HG03354 (cell line): ENCODE data around the gene ENDOV.

ENCODE experiments used
- ATAC-seq: cut with Tn5 transposase; IDR thresholded peaks from one replicate; pipeline ENCODE4 v1.9.1; 2021; ENCODE audit warnings: mild to moderate bottlenecking; ENCODE audit not compliant: unreplicated experiment, poor library complexity, severe bottlenecking

ENDOV gene

DNA sequence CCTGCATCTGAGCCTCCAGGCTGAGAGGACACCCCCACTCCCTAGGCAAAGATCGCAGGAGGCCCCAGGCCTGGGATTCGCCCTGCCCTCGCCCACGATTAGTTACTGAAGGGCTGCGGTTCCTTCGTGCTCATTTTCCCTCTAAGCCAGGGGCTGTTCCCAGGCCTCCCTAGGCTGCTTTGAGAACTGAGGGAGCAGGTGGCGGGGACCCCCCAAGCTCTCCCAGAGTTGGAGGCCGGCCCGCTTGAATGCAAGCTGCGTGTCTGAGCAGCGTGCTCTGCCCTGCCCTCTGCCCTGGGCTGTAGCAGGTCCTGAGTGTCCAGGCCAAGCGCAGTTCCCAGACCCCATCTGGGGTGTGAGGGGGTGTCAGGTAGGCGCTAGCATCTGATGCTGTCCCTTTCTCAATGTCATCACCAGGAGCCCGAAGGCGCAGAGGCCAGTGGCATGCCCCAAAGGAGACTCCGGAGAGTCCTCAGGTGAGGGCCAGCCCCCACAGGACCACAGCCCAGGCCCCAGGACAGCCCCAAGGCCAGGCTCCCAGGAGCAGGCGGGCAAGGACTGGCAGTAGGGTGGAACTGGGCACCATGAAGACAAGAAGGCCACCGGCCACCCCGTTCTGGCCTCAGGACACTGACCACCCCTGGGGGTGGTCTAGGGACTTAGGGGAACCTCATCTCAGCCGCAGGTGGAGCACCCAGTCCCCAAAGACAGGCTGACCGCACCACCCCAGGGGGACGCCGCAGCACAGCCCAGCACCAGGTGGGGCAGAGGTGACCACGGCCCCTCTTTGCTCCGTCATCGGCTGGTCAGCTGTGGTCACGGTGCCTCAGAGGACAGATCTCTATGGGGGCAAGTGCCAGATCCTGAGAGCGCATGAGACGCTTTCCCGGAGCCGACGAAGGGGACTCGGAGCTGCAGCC, 14.6 kb downstream of the ENDOV start:
- ATAC-seq = no peak

DNA sequence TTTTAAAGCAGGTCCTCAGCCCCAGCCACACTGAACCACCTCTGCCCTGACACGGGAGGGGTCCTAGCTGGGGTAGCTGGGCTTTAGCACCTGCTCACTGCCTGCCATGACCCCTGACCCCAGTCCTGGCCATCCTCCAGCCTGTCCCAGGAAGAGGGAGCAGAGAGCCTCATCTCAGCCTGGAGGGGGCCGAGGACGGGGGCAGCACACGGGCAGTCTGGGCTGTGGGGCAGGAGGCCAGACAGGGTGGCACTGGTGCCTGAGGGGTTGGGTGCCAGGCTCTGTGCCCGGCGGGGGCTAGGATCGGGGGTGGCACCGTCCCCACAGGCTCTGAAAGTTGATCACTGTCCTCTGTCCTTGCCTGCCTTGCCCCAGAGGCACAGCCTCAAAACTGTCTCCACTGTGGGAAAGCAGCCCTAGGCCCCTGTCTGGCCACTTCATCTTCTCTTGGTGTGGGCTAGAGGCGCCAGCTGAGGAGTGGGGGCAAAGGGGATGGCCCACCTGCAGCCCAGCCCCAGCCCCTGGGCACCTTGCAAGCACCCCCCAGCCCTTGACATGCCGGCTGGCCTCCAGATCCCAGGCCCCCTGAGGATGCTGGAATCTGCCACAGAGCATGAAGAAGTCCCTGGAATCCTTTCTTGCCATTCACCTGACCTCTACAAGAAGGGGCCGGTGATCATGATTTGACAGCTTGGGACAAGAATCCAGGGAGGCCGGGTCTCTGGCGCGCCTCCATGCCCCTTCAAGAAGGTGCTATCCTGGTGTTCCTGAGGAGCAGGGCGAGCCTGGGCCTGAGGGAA, 15.7 kb downstream of the ENDOV start:
- no peak for ATAC-seq

DNA sequence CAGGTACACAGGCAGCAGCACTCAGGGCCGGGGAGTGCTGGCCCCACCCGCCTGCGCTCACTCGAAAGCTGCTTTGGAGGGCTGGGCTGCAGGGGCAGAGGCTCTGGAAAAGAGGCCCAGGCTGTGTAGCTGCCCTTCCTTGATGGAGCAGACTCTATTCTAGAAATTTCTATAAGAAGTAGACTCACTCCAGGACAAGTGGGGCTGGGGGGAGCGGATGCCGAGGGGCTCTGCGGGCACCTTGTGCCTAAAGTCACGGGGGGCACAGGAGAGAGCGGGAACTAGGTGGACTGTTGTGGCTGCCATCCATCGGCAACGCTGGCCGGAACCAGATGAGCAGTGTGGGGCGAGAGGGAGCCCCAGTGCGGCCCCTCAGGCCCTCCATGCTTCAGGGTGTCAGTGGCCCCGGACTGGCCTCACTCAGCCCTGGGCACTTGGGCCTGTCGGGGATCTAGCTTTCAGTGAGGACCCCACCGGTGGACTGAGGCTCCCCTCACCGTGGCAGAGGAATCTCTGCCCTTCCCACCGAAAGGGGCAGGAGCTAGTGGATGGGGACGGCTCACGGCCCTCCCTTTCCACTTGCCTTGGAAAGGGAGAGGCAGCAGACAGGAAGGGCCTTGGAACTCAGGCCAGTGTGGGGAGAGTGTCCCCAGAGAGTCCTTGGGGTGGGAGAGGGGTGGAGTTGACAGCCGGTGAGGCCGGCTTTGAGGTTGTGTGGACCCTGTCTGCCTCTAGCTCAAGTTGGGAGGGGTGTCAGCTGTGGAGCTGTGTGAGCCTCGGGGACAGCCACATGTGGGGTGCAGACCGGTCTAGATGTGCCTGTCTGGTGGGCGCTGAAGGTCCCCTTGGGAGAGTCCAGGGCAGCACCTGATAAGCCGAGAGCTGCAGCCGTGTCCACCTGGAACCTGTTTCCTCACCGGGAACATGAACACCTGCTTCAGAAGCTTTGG, 16.6 kb downstream of the ENDOV start:
- no peak for ATAC-seq

DNA sequence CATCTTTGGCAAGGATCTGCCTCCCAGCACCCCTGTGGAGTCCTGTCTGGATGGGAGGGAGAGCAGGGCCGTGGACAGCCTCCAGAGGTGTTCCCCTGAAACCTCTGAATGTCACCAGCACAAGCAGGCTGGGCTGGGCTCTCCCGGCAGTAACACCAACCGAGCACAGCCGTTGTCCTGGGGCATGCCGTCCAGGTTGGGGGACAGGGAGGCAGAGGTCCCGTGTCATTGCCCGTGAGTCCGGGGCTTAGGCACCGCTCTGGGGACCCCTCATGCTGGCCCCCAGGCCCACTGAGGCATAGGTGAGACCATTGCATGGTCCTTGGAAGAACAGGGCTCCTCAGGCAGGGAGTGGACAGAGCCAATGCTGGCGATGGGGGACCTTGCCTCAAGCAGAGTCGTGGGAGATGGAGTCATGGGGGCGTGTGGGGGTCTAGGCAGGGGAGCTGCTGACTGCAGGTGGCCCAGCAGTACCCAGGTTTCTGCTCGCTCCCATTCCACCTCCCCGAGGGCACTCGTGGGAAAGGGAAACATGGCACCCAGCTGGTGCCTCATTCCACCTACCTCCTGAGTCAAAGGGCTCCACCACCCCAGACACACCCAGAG, 17.5 kb downstream of the ENDOV start:
- no peak for ATAC-seq

DNA sequence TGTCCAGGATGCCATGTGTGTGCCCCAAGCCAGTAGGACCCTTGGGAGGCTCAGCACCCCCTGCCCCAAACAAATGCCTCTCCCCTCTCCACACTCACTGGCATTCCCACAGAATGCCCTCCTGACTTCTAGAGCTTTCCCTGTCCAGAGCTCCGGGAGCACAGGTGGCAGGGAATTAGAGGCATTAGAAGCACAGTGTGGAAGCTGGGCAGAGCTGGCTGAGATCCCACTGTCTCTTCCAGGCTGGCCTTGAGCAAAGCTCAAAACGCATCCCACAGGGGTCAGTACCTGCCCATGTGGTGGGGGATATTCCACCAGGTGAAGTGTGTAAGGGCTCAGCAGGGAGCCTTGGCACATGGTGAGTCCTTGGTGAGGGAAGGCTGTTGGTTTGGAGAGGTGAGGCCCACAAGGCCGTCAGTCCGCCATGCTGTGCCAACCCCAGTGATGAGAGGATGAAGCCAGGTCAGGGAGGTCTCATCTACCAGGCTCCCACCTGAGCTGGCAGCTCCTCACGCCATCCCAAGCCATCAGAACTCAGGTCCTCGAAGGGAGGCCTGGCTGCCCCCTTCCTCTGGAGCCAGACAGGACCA, 18.1 kb downstream of the ENDOV start:
- no peak for ATAC-seq

DNA sequence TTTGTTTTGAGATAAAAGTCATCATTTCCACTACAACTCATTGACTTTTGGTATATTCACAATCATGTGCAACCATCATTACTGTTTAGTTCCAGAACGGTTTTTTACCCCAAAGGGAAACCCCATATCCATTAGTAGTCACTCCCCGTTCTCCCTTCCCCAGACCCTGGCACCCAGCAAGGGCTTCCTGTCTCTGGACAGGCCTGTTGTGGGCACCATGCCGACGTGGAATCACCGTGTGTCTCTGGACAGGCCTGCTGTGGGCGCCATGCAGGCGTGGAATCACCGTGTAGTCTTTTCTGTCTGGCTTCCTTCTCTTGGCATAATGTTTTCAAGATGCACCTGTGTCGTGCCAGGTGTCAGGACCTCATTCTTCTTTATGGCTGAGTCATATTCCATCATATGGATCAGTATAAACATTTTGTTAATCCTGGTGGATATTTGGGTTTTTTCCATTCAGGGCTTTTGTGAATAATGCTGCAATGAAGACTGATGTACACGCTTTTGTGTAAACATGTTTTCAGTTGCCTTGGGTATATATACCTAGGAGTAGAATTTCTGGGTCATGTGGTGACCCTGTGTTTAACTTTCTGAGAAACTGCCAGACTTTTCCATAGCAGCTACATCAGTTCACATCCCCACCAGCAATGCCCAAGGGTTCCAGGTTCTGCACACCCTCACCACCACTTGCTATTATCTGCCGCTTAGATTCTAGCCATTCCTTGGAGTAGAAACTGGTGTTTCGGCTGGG, 19.1 kb downstream of the ENDOV start:
- ATAC-seq = no peak

DNA sequence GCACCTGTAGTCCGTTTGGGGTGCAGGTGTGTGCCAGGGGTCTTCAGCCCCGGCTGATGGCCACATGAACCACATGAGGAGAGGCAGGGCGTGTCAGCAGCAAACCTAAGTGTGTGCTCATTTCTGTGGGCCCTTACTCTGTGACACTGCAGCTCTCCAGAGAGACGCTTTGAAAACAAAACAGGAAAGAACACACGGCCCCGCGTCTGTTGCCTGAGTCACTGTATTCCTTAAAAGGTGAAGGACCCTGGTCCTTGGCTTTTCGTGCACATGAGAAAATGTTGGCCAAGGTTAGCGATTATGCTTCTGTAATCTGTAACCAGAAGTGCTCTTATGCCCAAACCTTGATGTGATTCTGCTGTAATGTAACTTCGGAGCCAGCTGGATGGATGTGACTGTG, 22.6 kb downstream of the ENDOV start:
- no peak for ATAC-seq

DNA sequence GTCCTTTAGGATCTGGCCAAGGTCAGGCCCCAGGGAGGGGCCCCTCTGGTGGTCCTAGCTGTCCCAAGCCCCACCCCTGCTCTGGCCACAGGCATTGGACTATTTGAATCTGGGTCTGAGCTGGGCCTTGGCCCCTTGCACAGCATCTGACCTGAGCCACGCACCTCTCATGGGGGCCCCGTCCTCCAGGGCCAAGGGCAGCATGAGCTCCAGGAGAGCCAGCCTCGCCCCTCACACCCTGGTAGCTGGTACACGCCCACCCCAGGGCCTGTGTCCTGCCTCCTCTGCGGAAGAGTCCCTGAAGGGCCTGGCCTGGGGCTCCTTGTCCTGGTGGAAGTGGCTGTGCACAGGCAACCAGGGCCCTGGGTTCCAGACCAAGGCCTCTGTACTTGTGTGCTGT, 23.8 kb downstream of the ENDOV start:
- ATAC-seq = no peak

DNA sequence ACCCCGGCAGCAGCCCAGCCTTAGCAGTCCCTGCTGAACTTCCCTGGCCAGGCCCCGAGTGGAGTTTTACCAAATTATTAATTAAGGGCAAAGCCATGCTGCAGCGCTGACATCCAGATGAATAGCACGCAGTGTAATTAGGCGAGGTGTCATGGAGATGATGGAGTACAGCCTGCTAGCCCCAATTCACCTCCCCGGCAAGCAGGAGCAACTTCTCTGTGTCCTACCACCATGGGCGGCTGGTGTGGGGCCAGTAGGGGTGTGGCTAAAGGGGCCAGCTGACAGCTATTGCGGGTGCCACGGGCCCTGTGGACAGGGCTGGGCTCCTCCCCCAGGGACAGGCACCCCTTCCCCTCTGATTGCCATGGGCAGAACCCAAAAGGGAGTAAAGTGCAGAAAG, 24.5 kb downstream of the ENDOV start:
- no peak for ATAC-seq

DNA sequence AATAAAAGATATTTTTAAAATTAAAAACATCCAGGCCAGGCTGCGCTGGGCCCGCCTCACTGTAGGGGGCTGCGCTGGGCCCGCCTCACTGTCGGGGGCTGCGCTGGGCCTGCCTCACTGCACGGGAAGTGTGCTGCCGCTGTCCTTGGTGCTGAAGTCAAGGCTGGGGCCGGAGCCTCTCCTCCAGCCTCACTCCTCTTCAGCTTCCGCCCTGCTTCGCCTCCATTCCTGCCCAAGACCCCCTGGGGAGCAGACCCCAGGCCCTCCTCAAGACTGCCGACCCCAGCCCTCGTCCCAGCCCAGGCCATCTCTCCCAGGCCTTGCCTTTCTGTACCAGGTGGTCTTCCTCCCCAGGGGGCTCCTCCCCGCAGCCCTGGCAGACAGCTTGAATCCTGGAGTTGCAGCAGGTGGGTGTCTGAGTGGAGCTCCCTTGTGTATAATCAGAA, 26.2 kb downstream of the ENDOV start:
- no peak for ATAC-seq

DNA sequence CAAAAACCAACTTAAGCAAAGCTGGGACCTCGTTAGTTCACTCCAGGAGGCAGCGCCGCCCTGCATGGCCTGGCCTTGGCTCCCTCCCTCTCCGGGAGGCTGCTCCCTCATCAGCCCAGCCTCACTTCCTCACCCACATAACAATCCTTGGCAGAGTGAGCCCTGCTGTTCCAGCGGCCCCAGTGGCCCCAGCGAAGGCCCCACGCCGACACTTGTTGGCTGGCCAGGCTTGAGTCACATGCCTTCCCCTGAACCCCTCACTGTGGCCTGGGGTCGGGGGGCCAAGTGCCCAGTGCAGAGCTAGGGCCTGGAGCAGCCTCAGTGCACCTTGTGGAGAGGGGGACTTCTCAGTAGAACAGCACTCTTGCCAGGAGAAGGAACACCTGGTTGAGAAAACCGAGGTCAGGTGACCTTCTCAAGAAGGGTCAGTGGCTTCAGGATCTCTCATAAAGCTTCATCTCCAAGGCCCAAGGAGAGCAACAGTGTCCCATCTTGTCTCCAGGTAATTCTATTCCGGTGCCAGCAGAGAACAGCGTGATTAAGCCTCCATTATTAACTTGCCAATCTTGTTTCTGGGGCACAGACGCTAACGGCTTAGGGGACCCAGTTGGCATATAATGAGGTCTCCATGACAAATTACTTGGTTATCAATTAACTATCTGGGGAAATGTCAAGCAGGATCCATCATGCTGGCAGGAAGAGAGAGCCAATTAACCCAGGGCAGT, 26.8 kb downstream of the ENDOV start:
- no peak for ATAC-seq

DNA sequence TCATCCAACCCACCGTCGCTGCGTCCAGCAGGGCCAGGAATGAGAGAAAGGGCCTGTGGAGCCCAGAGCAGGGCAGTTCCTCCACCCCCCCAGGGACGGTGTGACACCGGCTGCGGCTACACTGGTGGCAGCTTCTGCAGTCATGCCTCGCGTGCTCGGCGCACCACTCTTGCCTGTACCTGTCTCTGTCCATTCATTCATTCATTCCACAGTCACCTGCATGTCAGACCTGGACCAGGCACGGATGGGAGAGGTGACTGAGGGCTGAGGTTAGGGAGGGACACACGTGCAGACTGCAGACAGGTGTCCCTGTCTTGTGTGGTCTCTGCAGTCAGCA, 27.3 kb downstream of the ENDOV start:
- no peak for ATAC-seq

DNA sequence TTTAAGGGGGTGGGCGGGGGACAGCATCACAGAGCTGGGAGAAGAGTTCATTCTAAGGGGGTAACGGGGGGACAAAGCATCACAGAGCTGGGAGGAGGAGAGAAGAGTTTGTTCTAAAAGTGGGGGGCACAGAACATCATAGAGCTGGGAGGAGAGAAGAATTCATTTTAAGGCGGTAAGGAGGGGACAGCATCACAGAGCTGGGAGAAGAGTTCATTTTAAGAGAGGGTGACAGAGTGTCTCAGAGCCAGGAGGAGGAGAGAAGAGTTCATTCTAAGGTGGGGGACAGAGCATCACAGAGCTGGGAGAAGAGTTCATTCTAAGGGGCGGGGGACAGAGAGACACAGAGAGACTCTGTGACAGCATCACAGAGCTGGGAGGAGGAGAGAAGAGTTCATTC, 27.8 kb downstream of the ENDOV start:
- no peak for ATAC-seq

DNA sequence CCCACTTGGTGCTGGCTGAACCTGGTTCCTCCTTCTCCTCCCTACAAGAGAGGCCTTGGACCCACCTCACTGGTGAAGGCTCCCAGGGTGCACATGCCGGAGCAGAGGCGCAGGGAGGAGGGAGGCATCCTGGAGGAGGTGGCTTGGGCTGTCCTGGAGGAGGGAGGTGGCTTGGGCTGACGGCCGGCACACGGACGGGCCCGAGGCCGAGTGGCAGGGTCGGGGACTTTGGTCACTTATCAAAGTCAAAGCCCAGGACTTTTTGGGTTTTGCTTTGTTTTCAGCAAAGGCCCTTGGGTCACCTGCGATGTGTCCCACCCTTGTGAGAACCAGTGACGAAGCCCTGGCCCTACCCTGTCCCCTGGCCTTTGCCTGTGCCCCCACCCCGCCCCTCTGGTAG, 28.5 kb downstream of the ENDOV start:
- no peak for ATAC-seq

DNA sequence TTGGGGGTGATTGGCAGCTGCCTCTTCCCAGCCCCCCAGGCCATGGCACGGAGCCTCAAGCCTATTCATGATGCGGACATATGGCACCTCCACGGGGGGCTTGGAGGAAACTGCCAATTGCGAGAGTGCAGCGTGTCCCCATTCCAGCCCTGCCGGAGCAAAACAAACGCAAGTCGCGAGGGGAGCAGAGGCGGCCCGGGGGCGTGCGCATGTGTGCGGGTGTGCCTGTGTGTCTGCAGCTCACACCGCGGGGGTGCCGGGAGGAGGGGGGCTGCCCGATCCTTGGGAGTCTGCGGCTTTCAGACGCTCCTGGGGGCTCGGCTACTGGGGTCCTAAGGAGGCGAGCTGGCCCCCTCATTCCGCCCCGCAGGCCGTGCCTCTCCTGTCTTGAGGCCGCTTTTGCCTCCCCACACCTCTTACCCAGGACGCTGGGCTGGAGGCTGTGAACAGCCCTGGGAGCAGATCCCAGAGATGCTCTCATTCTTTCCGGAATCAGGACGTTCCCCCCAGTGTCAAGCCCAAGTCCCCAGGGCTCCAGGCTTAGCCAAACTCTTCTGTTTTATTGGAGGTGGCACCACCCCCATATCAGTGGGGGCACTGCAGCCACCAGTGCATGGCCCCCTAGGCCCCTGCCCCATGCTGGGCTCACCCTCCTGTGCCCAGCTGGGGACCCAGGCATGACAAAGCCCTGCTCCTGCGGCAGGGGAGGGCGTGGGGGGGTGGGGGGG, 29.1 kb downstream of the ENDOV start:
- ATAC-seq = no peak

DNA sequence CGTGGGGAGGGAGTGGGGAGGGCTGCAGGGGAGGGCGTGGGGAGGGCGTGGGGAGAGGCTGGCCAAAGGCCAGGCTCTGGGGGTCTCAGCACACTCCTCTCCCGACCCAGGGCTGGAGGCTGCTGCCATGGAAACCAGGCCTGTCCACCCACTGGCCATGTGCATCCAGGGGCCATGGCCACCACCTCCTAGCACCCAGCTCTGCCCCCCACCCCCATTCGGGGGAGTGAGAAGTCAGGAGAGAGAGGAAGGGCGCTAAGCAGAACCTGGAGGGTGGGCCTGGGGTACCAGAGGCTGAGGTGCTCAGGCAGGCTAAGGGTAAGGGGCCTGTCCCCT, 29.6 kb downstream of the ENDOV start:
- ATAC-seq = no peak

DNA sequence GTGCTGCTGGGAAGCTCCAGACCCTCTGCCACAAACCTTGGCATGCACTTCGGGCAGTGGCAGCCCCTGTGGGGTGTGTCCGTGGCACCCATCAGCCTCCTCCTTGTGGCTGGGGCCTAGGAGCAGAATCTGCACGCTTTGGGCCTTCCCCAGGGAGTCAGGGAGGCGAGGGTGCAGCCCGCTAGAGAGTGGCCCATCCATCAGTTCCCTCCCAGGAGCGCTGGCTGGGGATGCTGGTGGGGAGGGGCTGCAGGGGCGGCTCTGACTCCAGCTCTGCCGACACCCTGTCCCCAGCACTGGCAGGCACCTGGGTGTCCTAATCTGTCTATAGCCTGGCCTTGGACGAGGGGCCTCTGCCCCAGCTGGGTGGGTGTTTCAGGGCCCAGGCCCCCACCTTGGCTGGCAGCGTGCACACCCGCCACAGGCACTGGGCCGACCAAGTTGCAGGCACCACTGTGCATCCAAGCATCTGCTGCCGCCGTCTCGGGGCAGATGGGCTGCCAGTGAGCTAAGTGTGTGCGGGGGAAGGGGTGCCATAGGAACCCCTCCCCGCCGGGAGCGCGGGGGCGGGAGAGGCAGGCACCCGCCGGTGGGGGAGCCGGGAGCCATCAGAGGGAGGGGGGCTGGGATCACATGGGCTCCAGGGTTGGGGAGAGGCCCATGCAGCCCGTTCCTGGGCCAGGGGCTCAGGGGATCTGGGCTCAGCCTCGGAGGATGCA, 30.2 kb downstream of the ENDOV start:
- no peak for ATAC-seq
